AG10803 (cell line): ENCODE results near the gene CLASRP.
"Not testable (repeated sequence)": the region's sequence is repeated elsewhere in the genome, so short reads cannot be mapped to it uniquely, and the experiment has no call there.

ENCODE experiments used
- DNase-seq: peaks from one replicate; pipeline ENCODE4 v3.0.0; 2010; ENCODE audit warnings: low read depth
- H3K4me3 ChIP-seq: 2 replicates; pipeline ENCODE4 v1.5.1; 2011; ENCODE audit warnings: mild to moderate bottlenecking, low read length, control low read depth
- CTCF ChIP-seq: conservative IDR thresholded peaks from 2 replicates; pipeline ENCODE4 v1.5.1; 2011; ENCODE audit warnings: mild to moderate bottlenecking, low read length, control low read depth, inconsistent platforms

The CLASRP gene

GRCh38 chr19:45100201-45100600 is 61.4 kb downstream of the CLASRP start:
- TF ChIP-seq CTCF, result no peak
- no peak overlapping the region for H3K4me3 ChIP-seq
- no peak for DNase-seq

DNA sequence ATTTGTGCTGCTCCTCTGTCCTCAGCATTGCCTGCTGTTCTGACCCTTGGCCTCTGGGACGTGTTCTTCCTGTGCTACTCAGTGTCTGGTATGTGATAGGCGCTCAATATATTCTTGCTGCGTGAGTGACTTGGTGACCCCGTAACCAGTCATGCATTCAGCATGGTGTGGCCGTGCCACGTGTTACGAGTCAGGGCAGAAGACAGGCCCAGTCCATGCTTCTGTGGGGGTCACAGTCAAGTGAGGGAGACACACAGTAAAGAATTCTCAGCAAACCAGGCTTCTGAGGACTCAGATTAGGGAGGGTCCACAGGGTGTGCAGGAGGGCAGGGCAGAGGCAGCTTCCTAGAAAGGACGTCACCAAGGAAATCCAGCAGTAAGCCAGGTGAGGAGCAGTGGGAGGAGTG is 62.0 kb downstream of the CLASRP start:
- TF ChIP-seq CTCF, result no peak
- no peak for DNase-seq
- H3K4me3 ChIP-seq, result no peak overlapping the region

- DNase-seq, result no peak
- TF ChIP-seq CTCF, result no peak
- H3K4me3 ChIP-seq, result no peak overlapping the region
Observed at GRCh38 chr19:45101806-45102205, 63.0 kb downstream of the CLASRP start.

DNA sequence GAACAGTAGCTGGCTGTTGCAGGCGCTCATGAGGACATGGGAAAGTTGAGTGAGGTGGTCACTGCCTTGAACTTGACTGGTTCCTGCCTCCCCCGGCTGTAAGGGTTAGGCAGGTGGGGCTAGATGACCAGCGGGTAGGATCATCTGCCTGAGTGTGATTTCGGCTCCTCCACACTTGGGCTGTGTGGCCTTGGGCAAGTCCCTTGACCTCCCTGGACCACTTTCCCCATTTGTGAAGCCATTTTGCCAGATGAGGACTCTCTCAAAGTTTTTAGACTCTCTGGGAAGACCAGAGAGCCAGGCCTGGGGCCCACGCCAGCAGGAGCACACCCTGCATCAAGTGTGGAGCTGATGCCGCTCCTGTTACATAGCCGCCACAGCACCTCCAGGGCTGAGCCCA is 63.6 kb downstream of the CLASRP start:
- H3K4me3 ChIP-seq, result no peak overlapping the region
- DNase-seq, result no peak
- no peak for TF ChIP-seq CTCF

DNA sequence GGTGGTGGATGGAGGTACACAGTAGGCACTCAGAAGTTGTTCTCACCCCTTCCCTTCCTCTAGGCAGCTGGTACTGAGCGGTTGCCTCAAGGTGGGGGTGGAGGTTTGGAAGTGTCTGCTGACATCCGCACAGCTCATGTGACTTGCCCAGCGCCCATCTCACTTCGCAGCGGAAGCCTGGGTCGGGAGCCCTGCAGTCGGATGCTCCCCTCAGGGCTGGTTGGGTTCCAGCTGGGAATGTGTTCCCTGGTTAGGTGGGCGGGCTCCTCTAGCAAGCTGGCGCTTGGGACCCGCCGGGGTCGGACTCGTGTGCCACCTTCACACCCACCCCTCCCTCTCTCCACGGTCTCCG is 64.3 kb downstream of the CLASRP start:
- no peak overlapping the region for H3K4me3 ChIP-seq
- TF ChIP-seq CTCF, result no peak
- no peak for DNase-seq

DNA sequence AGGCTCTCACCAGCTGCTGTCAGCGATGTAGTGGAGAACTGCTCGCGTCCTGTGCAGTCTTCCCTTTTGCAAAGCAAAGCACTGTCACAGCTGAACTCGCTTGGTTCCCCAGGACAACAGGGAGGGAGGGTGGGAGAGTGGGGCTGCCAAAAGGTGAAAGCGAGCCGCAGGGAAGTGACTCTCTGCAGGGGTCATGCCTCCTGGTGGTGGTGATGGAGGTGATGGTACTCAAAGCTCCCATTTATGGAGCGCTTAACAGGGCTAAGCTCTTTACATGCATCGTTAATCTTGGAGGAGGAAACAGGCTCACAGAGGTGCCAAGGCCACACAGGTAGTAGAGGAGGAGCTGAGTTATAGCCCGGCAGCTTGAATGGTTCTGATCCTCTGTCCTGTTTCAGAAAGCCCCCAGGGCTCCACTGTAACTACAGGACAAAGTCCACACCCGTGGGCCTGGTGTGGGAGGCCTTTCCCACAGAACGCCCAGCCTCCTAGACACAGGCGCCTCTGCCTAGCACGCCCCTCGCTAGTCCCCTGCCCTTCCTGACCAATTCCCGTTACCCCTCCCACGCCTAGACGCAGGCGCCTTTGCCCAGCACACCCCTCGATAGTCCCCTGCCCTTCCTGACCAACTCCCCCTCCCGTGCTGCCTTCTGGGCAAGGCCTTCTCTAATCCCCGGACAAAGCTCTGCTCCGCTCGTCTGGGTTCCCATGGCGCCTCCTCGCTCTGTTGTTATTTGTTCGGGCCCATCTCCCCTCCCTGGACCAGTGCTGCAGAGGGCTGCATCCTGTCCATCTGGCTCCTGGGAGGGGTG is 64.9 kb downstream of the CLASRP start:
- no peak overlapping the region for H3K4me3 ChIP-seq
- TF ChIP-seq CTCF, result no peak
- no peak for DNase-seq

DNA sequence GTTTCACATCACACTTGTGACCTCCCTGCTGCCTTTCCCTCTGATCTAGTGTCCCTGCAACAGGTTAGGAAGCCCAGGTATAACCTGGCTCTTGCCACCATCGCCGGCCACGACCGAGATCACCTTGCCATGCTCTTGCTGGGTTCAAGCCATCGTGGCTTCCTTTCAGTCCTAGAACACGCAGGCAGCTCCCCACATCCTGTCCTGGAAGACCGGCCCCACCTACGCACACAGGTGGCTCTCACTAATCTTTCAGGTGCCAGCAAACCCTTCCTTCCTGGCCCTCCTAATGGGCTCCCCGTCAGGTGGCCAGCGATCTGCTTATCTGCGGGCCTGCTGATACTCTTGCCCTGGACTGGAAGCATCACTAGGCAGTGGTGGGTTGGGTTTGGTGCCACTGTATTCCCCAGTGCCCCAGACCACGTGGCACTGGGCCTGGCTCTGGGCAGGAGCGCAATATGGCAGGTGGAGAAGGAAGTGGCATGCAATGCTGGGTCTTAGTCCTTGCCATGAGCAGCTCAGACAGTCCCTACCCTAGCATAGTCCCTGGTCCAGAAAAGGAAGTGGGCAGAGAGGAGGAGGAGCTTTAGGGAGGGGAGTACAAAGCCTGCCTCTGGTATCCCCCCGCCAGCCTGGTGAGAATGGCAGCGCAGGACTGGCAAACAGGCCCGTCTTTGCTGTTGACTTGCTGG is 66.0 kb downstream of the CLASRP start:
- H3K4me3 ChIP-seq, result no peak overlapping the region
- no peak for DNase-seq
- TF ChIP-seq CTCF, result no peak

DNA sequence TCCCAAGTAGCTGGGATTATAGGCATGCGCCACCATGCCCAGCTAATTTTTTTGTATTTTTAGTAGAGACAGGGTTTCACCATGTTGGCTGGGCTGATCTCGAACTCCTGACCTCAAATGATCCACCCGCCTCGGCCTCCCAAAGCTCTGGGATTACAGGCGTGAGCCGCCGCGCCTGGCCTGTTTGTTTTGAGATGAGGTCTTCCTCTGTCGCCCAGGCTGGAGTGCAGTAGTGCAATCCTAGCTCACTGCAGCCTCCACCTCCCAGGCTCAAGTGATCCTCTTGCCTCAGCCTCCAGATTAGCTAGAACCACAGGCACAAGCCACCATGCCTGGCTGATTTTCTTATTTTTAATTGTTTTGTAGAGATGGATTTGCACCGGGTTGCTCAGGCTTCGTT is 67.5 kb downstream of the CLASRP start:
- H3K4me3 ChIP-seq, DNase-seq: not testable (repeated sequence)
